Urothelium cell line (cell line): Measurements from ENCODE around the gene ADPRHL1.
"Not testable (repeated sequence)": the region's sequence is repeated elsewhere in the genome, so short reads cannot be mapped to it uniquely, and the experiment has no call there.

ENCODE experiments used
- DNase-seq: peaks from one replicate; pipeline ENCODE4 v3.0.0; 2011; ENCODE audit warnings: low spot score, mixed read lengths
- FAIRE-seq: peaks from 2 replicates; lab custom pipeline; 2011; peaks lifted over from hg19 to GRCh38; lab: Jason Lieb, UNC

Gene ADPRHL1

DNA sequence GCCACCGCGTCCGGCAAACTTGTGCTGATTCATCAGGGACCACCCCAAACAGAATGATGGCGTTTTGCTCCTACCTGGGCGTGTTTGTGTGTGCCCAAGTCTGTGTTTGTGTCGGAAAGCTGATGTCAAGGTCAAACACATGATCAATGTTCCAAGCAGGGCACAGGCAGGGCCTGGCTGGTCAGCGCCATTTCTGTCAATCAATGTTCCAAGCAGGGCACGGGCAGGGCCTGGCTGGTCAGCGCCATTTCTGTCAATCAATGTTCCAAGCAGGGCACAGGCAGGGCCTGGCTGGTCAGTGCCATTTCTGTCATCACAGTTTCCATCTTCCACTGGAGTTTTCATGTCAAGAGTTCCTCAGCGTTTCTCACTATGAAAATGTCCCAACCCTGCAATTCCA is 74.5 kb downstream of the ADPRHL1 start:
- FAIRE-seq (peak; percentile 98), DNase-seq (no peak)

DNA sequence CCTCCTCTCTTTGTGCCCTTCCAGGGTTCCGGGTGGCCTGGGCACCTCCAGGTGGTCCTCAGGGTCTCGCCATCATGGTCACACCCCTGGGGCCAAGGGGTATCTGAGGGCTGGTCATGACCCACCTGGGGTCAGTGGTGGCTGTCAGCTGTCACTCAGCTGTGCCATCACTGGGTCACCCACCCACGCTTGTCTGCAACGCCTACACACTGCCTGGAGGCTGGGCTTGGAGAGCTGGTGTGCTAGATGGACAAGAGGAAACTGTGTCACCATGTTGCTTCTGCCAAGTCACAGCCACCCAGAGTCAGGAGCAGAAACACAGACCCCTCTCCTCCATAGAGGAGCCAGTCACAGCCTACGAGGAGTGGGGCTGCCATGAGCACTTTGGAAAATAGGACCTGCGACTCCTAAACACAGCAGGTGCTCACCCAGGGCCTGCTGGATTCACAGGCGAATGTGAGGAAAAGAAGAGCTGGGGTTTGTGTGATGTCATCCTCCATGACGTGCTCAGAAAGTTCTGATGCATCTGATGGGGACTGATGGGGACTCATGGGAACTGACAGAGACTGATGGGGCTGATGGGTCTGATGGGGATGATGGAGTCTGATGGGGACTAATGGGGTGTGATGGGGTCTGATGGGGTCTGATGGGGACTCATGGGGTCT is 78.6 kb downstream of the ADPRHL1 start:
- FAIRE-seq (no peak), DNase-seq (no peak)

DNA sequence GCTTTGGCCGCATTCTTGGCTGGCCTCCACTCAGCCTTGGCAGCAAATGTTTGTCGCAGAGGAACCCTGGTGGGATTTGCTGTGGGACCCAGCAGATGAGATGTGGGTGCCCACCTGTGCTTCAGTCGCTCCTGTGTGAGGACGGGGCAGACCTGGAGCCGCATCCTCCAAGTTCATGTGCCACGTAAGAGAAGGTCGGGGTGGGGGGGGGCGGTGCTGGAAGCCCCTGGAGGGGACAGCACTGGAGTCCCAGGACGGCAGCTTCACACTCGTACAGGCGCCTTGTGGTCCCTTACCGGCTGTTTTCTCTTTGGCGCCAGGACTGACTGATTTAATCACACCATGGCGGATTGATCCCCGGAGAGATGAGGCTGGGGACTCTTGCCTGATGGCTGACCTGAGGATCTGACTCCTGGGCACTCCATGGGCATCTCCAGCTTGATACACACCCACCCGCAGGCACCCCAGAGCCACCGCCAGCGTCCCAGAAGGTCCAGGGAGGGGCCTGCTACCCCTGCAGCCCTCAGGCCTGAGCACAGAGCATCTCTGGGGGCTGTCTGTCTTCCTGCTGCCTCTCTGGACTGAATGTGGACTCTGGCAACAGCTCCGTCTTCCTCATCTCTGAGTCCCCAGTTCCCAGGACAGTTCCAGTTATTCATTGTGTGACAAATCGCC is 79.3 kb downstream of the ADPRHL1 start:
- FAIRE-seq = no peak
- no peak for DNase-seq

DNA sequence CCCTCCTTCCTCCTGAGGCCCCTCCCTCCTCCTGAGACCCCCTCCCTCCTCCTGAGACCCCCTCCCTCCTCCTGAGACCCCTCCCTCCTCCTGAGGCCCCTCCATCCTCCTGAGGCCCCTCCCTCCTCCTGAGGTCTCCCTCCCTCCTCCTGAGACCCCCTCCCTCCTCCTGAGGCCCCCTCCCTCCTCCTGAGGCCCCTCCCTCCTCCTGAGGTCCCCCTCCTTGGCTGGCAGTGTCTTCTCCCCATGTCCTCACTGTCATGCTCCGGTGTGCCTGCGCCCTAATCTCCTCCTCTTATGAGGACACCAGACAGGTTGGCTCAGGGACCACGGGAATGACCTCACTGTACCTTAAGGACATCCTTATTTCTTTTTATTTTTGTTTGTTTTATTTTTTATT is 81.6 kb downstream of the ADPRHL1 start:
- peak; percentile 91 for FAIRE-seq

DNA sequence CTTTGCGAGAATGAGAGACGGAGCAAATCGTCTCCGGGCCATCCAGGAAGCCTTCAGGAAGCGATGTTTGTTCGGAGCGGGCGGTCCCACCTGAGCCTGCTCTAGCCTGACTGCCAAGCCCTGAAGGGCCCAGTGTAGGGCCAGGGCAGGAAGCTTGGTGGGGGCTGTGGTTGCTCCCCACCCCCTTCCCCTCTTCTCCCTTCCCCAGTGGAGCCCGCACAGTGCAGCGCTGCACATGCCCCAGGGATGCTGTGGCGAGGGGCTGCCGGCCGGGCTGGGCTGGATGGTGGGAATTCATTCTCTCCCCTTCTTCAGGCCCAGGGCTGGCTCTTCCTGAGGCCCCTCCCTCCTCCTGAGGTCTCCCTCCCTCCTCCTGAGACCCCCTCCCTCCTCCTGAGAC is 82.2 kb downstream of the ADPRHL1 start:
- peak; percentile 76 for FAIRE-seq
- no peak for DNase-seq

More for the DNA sequence above, 81.6 kb downstream of the ADPRHL1 start:
- DNase-seq = not testable (repeated sequence)

DNA sequence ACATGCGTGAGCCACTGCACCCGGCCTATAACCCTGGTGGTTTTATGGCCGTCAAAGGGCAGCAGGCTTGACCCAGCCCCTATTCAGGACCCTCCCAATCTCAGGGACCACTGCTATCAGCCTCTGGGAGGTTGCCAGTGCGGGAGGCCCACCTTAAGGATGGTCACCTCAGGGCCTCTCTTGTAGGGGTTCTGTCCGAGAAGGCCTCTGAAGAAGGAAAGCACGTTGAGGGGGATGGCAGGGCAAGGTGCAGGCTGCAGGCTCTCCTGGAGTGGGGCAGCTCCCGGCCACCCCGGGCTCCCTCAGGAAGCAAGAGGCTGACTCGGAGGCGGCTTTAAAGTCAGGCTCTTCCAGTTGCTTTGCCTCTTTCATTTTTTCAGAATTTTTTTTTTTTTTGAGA is 83.4 kb downstream of the ADPRHL1 start:
- no peak for FAIRE-seq
- no peak for DNase-seq

DNA sequence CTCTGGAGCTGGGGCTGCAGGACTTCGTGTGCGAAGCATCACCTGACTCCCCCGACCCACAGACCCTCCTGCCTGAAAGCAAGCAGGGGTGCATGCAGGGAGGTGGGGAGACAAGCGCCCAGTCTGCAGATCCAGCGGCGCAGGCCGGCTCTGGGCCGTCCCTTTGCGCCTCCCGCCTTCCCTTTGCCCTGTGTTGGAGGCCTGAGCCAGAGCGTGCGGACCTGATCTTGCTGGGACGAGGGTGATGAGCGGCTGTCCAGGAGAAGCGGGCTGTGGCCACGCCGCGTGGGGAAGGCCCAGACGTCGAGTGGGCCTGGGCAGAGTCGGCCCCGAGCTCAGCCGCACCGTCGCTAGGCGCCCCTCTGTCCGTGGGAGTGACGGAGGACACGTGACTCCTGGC is 84.1 kb downstream of the ADPRHL1 start:
- FAIRE-seq (peak; percentile 46), DNase-seq (no peak)

DNA sequence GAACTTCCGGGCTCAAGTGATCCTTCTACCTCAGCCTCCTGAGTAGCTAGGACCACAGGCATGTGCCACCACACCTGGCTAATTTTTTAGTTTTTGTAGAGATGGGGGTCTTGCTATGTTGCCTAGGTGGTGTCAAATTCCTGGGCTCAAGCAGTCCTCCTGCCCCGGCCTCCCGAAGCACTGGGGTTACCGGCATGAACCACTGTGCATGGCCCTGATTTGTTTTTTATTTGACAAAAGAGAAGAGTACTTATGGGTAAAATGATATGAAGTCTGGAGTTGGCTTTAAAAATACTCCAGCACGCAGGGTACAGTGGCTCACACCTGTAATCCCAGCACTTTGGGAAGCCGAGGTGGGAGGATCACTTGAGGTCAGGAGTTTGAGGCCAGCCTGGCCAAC is 84.9 kb downstream of the ADPRHL1 start:
- FAIRE-seq, DNase-seq: not testable (repeated sequence)

DNA sequence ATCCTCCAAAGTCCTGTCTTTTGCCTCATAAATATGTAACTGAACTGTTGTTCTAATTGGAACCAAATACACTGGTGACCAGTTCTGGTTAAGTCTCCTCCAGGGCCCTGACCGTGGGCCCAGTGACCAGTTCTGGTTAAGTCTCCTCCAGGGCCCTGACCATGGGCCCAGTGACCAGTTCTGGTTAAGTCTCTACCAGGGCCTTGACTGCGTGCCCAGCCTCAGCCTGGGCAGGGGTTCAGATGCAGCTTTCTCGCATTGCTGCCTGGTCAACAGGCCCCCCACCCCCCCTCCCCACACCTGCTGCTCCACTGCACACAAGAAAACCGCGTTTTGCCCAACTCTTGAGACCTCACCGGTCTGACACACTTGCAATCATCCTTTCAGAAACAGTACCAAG is 85.5 kb downstream of the ADPRHL1 start:
- FAIRE-seq (no peak), DNase-seq (no peak)

DNA sequence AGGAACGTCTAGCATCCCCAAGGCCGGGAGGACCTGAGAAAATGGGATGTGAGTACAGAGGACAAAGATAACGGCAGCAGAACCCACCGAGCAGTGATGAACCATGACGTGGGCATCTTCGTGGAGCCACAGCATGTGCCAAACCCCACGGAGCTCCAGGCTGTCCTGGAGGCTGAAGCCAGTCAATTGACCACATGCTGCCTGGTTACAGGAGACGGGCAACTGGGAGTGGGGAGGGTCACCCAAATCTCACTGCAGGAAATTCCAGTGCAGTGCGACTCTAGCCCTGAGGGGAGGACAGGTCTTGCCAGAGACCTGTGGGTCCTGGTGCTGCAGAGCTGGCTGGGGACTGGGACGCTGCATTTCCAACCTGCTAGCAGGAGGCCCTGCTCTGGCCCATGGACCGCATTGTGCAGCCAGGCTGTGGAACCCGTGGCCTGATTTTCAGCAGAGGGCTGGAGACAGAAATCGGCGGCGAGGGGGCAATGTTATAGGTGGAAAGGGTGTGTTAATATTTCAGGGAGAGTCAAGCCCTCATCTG is 86.2 kb downstream of the ADPRHL1 start:
- FAIRE-seq (no peak), DNase-seq (no peak)

DNA sequence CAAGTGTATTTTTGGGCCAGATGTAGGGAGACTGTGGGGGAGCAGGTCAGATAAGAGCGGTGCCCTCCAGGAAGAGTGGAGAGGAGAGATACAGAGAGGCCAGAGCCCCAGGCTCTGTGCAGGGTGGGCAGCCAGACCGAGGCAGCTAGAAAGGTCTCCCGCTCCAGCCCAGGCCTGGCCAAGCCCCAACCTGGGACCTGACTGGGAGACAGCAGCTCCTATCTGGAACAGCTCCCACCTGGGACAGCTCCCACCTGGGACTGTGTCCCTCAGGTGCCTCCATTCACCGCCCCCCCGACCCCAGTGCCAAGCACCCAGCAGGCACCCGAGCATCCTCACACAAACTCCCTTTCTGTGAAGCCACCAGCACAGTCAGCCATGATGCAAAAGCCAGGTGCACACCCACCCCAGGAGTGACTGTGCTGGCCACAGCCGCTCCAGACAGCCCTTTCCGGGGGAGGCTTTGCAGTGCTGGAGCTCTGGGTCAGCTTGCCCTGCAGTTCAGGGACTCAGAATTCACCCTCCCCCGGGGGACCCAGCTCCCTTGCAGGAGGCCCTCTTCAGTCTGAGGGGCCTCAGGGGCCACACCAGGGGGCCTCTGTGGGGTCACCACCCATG is 87.2 kb downstream of the ADPRHL1 start:
- no peak for FAIRE-seq

DNA sequence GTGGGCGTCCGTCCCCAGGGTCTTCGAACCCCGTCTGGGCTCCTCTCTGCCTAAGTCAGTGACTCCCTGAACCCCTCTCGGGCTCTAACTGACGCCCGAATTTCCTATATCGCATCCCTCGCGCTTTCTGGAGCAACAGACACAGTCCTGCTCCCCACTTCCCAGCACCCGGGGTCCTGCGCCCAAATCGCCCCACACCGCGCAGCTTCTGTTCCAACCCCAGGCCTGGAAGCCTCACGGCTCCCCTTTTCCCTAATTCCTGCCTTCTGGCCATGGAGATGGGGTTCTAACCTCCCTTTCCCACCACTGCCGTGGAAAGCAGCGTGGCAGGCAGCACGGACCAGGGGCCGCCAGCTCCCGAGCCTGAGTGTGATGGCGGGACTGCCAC is 87.7 kb downstream of the ADPRHL1 start:
- FAIRE-seq = no peak
- no peak for DNase-seq

More for the DNA sequence above, 87.2 kb downstream of the ADPRHL1 start:
- no peak for DNase-seq

DNA sequence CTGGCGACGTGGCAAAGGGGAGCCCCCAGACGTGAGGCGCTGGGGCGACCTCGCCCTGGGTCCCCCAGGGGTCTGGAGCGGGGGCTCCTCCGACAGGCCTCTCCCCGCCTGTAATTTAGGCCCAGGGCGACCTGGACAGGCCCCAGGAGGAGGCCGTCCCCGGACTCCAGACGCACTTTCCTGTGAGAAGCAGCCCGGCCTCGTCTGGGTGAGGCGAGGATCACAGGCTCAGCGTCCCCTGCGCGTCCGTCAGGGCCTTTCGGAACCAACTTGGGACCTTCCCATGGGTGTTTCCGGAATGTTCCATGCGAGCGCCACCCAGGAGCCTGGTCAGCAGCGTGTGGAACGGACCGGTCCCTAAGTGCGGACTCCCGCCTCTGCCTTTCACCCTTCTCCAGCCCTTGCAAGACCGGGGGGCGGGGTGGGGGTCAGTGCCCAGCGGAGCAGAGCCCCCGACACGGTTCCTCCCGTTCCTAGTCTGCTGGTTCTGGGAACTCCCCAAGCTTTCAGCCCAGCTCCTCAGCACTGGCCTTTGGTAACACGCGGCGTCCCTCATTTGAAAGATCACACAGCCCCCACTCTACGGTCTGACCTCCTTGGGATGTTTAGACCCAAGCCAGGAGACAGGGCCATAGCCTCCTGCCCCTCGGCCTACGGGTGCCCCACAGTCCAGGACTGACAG is 88.2 kb downstream of the ADPRHL1 start:
- FAIRE-seq (no peak), DNase-seq (no peak)

DNA sequence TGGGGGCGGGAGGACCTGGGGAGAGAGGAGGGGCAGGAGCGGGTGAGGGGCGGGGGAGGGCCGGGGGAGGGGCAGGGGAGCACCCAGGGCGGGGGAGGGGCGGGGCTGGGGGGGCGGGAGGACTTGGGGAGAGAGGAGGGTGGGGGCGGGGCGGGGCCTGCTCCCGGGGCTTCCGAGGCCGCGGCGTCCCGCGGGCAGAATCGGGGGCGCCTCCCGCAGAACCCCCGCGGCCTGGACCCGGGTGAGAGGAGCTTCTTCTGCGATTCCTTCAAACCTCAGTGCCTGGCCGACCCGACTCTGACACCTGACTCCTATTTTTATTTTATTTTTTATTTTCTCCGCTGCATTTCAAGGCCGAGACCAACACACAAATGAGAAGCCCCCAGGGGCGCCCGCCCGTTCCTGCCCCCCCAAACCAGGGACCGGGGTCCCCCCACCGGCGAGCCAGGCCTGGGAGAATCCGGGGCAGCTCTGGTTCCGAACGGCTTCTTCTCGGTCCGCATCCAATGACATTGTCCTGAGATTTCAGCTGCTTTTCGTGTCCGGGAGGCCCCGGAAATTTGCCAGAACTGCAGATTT is 88.9 kb downstream of the ADPRHL1 start:
- no peak for DNase-seq

DNA sequence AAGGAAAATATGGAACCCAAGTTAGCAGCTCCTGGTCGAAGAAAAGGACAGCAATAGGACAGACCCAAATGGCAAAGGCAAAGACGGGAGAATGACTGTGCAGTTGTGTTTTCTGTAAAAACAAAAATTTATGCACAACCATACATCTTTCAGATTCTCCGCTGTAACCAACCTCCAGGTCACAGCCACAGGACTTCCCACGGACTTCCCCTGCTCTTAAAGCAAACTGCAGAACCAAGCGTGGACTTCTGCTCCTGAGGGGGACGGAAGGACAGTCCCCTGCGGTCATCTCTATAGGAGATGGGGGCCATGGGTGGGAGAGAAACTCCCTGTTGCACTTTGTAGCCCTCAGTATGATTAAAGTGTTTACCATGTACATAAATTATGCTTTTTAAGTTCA is 91.9 kb downstream of the ADPRHL1 start:
- no peak for FAIRE-seq
- no peak for DNase-seq

More for the DNA sequence above, 88.9 kb downstream of the ADPRHL1 start:
- no peak for FAIRE-seq

DNA sequence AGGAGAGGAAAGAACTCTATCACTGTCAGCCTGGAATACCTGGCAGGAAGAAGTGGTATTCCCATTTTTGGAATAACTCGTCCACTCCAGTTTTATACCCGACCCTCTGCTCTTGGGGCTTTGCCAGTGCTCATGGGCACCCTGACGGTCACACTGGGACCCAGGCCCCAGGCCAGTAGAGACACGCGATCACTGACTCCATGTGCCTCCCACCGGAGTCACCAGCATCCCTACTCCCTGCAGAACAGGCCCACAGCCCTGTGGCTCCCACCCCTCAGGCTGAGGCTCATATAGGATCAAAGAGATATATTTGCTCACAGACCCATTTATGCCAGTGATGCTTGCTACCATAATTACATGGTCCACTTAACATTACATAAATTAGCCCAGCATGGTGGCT is 92.8 kb downstream of the ADPRHL1 start:
- no peak for DNase-seq
- FAIRE-seq = no peak

DNA sequence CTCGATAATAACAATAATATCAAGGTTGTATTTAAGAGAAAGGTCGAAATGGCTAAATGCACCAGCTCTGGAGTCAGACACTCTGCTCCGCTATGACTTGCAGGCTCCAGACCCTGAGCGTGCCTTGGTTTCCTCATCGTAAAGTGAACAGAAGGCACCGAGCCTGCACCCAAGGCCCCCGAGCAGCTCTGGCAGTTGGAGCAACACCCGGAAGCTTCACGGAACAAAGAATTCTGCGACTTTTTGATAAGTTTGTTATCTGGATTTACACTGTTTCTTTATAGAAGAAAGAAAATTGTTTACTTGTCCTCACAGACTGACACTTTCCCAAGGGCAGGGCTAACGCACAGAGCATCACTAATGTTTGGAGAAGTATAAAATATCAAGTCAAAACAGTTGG is 93.7 kb downstream of the ADPRHL1 start:
- no peak for FAIRE-seq

DNA sequence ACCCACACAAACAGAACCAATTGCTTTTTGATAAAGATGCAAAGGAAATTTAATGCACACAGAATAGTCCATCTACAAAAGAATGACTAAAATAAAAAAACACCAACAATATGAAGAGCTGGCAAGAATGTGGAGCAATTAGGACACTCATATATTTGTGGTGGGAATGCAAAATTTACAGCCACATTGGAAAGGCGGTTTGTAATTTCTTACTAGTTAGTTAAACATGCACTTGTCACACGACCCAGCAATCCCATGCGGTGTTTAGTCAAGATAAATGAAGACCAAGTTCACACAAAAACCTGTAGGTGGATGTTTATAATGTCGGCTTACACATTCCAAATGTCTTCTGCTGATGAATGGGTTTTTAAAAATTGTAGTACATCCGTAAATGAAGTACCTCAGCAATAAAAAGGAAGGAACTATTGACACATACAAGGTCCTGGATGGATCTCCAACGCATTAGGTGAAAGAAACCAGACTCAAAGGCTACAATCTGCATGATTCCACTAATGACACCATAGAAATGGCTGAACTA is 94.6 kb downstream of the ADPRHL1 start:
- no peak for FAIRE-seq
- no peak for DNase-seq

More for the DNA sequence above, 93.7 kb downstream of the ADPRHL1 start:
- no peak for DNase-seq

DNA sequence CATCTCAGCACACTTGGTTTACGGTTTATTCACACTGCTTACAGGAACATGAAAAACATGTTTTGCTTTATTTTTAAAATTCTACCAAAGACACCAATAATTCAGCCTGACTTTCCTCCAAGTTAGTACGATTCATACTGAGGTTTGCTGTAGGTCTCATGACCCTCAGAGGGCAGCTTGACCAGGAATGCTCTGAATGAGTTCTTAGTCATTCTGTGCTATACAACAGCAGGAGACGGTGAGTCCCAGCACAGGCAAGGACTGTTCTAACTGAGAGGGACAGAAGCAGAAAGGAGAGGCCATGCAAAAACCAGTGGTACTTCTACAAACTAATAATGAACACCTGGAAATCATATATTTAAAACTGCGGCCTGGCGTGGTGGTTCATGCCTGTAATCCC is 95.8 kb downstream of the ADPRHL1 start:
- FAIRE-seq (no peak), DNase-seq (no peak)

DNA sequence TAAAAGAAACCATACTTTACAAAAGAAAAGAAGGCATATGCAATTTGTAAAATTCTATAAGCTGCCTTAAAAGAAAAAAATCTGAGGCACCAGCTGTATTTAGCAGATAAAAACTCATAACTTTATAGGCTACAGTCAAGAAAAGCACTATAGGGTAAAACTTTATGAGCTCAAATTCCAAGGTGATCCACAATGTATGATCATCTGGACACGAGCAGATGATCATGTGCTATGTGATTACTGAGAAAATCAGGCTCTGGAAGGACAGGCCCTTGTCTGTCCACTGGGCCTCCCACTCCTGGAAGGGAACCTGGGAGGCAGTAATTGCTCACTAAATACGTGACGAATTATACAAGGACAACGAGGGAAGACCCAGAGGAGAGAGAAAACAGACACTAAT is 96.7 kb downstream of the ADPRHL1 start:
- no peak for FAIRE-seq
- DNase-seq = no peak

DNA sequence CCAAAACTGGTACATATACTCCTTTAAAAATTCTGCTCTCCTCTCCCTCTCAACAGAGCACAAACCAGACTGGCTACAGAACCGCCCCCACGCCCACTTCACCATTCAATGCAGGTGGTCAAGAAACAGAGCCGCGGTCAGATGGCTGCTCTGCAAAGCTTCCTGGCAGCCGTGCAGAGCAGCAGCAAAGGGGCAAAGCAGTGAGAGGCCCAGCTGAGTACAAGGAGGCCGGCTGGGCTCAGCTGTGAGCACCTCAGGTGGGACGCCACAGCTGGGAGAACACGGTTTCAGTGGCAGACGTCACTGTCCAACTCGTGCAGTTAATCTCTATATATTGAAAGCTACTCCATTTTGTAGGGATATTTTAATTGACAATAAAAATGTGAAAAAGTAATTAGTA is 97.7 kb downstream of the ADPRHL1 start:
- FAIRE-seq = no peak
- no peak for DNase-seq
